C4-2B (cell line): ENCODE results near the gene KAT2B.

Source experiments
- H3K27ac ChIP-seq: fragments of 450-650 bp; 2 replicates; pipeline ENCODE4 v1.5.1; 2017
- CTCF ChIP-seq: fragments of 450-650 bp; conservative IDR thresholded peaks from 2 replicates; pipeline ENCODE4 v1.5.1; 2017; ENCODE audit warnings: mild to moderate bottlenecking
- ZFX ChIP-seq: fragments of 450-650 bp; IDR thresholded peaks from 2 replicates; pipeline ENCODE4 v1.6.1; 2017

Gene KAT2B

GRCh38 chr3:20068512-20069177 lies 28.4 kb downstream of the KAT2B start:
- TF ChIP-seq CTCF (no peak), ZFX (no peak)
- no peak overlapping the region for H3K27ac ChIP-seq

GRCh38 chr3:20069178-20069532 lies 28.9 kb downstream of the KAT2B start:
- TF ChIP-seq ZFX (no peak), CTCF (no peak)
- H3K27ac ChIP-seq, result no peak overlapping the region

GRCh38 chr3:20071175-20071574 lies 30.9 kb downstream of the KAT2B start:
- TF ChIP-seq CTCF, result no peak
- no peak overlapping the region for H3K27ac ChIP-seq

GRCh38 chr3:20072422-20072821 lies 32.2 kb downstream of the KAT2B start:
- no peak for TF ChIP-seq CTCF
- no peak for TF ChIP-seq ZFX

GRCh38 chr3:20073068-20073467 lies 32.8 kb downstream of the KAT2B start:
- TF ChIP-seq ZFX (no peak), CTCF (no peak)
- H3K27ac ChIP-seq, result no peak overlapping the region

More at GRCh38 chr3:20072422-20072821, 32.2 kb downstream of the KAT2B start:
- no peak overlapping the region for H3K27ac ChIP-seq

- no peak overlapping the region for H3K27ac ChIP-seq
- TF ChIP-seq ZFX (no peak), CTCF (no peak)
Measured at GRCh38 chr3:20073683-20074082, 33.4 kb downstream of the KAT2B start.

- no peak for TF ChIP-seq CTCF
- TF ChIP-seq ZFX, result no peak
- no peak overlapping the region for H3K27ac ChIP-seq
Measured at GRCh38 chr3:20074226-20075063, 34.2 kb downstream of the KAT2B start.
